ENCODE data around the gene DCAF7.

The DCAF7 gene

GRCh38 chr17:63526861-63527260, 23.4 kb upstream of the DCAF7 start:
- H3K4me3 ChIP-seq (ENCODE audit: low read length) = no peak overlapping the region
- H3K4me1 ChIP-seq (ENCODE audit: insufficient read depth, low read length) = no peaks in the 10 kb centered on the region
- no peak overlapping the region for H3K27ac ChIP-seq (ENCODE audit: low read depth, low read length)
- peaks cover 12% of the 10 kb centered on the region; the same call in 1 of the 2 replicates for H3K27me3 ChIP-seq (ENCODE audit: insufficient read depth, low read length)
- no peaks in the 10 kb centered on the region for H3K36me3 ChIP-seq (ENCODE audit: insufficient read depth, low read length)
- 93% methylated on average over 5 of the region's 5 CpGs for WGBS
- no peak overlapping the region for H3K9ac ChIP-seq (ENCODE audit: low read depth, low read length)
- no peaks in the 10 kb centered on the region for H3K9me3 ChIP-seq (ENCODE audit: insufficient read depth, low read depth, low read length)

DNA sequence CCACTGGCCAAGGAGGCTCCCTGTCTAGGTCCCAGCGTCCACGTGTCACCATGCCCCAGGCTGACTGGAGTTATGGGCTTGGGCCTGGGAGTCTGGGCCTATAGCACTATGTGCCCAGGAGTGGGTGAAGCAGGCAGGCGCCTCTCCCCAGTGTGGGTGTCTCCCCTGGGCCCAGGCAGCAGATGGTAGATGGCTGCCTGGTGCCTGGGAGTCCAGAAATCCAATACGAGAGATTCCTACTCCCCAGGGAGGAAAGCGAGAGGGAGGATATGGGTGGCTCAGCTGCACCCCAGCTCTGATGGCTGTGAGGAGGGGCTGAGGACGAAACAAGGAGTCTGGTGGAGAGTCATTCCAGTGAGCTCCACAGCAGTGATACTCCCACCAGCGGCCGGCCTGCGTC, 22.1 kb upstream of the DCAF7 start:
- no peaks in the 10 kb centered on the region for H3K9me3 ChIP-seq (ENCODE audit: insufficient read depth, low read depth, low read length)

DNA sequence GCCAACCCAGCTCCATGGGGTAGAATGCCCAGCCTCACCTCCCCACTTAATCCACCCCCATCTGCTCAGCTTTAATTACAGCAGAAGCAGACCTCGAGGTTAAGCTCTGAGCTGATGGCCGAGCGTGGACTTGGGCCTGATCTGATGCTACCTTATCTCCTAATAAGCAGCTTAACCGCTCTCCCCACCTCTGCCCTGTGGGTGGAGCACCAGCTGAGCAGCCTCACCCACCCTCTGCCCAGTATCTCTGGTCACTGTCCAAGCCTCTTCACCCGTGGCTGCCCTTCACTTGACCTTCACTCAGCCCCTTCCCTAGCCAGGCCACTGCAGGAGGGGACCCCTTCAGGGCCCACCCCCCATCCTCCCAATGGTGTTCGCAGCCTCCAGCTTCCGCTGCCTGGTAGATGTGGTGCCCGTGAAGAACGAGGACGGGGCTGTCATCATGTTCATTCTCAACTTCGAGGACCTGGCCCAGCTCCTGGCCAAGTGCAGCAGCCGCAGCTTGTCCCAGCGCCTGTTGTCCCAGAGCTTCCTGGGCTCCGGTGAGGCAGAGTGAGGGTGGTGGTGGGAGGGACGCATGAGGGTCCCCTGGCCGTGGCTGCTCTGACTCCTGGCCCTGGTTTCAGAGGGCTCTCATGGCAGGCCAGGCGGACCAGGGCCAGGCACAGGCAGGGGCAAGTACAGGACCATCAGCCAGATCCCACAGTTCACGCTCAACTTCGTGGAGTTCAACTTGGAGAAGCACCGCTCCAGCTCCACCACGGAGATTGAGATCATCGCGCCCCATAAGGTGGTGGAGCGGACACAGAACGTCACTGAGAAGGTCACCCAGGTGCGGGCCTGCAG, 20.3 kb upstream of the DCAF7 start:
- Histone ChIP-seq H3K4me3 (ENCODE audit: low read length) (no peak overlapping the region), H3K27me3 (ENCODE audit: insufficient read depth, low read length) (no peaks in the 10 kb centered on the region; the same call in 1 of the 2 replicates), H3K36me3 (ENCODE audit: insufficient read depth, low read length) (no peaks in the 10 kb centered on the region), H3K9me3 (ENCODE audit: insufficient read depth, low read depth, low read length) (no peaks in the 10 kb centered on the region), H3K27ac (ENCODE audit: low read depth, low read length) (no peak overlapping the region), H3K9ac (ENCODE audit: low read depth, low read length) (no peak overlapping the region), H3K4me1 (ENCODE audit: insufficient read depth, low read length) (no peaks in the 10 kb centered on the region)
- WGBS = 92% methylated on average over 26 of the region's 26 CpGs

More for the DNA sequence above, 22.1 kb upstream of the DCAF7 start:
- Histone ChIP-seq H3K27ac (ENCODE audit: low read depth, low read length) (no peak overlapping the region), H3K4me1 (ENCODE audit: insufficient read depth, low read length) (no peaks in the 10 kb centered on the region), H3K4me3 (ENCODE audit: low read length) (no peak overlapping the region), H3K27me3 (ENCODE audit: insufficient read depth, low read length) (peaks cover 12% of the 10 kb centered on the region; the same call in 1 of the 2 replicates), H3K36me3 (ENCODE audit: insufficient read depth, low read length) (no peaks in the 10 kb centered on the region), H3K9ac (ENCODE audit: low read depth, low read length) (no peak overlapping the region)
- 91% methylated on average over 9 of the region's 9 CpGs for WGBS

DNA sequence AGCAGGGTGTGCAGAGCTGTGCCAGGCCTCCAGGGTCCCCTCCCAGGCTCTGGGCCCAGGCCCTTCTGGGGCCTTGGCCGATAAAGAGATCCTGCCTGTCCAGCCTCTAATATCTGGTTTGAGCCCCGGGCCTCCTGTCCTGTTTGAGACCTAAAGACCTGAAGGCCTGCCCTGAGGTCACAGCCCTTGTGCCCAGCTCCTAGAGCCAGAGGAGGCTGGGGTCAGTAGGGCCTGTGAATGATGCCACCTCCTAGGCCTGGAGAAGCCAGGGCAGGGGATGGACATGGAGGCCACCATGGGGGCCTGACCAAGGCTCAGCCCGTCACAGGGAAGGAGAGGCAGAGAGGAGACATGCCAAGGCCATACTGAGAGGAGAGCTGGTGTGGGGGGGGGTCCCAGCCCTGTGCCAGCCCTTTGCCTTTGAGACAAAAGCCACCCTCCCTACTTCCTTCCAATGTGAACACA, 19.7 kb upstream of the DCAF7 start:
- no peak overlapping the region for H3K9ac ChIP-seq (ENCODE audit: low read depth, low read length)
- H3K9me3 ChIP-seq (ENCODE audit: insufficient read depth, low read depth, low read length) = no peaks in the 10 kb centered on the region
- H3K36me3 ChIP-seq (ENCODE audit: insufficient read depth, low read length) = no peaks in the 10 kb centered on the region
- no peak overlapping the region for H3K27ac ChIP-seq (ENCODE audit: low read depth, low read length)
- WGBS = 92% methylated on average over 3 of the region's 3 CpGs
- no peak overlapping the region for H3K4me3 ChIP-seq (ENCODE audit: low read length)
- H3K4me1 ChIP-seq (ENCODE audit: insufficient read depth, low read length) = no peaks in the 10 kb centered on the region
- no peaks in the 10 kb centered on the region; the same call in 1 of the 2 replicates for H3K27me3 ChIP-seq (ENCODE audit: insufficient read depth, low read length)

DNA sequence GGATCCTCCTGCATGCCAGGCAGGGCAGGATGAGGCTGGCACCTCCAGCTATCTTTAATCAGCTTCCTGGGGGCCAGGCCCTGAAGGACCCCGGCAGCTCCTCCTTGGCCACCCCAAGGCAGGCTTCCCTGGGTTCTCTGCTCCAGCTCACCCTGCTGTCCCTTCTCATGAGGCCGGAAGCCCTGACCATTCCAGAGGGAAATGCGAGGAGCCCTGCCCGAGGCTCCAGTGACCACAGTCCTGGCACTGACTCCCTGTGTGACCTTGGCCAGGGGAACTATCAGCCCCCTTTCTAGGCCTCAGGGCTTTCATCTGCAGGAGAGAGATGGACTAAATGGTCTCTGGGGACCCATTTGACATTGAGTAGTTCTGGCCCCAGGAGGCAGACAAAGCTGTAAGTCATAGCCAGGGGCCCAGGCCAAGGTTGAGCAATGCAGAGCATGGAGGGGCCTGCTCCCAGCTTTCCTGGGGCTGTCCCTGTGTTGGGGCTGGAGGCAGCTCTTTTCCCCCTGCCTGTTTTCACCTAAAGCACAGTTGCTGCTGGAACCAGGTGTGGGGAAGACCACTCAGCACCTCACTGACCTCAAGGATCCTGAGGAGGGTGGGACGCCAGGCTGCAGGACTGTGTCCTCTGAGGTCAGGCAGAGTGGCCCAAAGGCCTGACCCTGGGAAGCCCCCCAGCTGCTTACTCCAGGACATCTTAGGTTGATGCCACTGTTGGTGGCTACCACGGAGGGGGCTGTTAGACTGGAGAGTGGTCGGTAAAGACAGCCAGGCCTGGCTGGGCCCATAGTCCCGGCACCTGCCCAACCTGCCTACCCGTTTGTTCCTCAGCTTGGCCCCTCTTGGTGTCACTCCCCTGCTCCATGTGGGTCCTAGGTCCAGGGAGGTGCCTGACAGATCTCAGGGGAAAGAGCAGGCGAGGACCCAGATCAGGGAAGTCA, 19.0 kb upstream of the DCAF7 start:
- WGBS = 95% methylated on average over 10 of the region's 10 CpGs
- H3K4me1 ChIP-seq (ENCODE audit: insufficient read depth, low read length) = no peaks in the 10 kb centered on the region
- no peaks in the 10 kb centered on the region for H3K36me3 ChIP-seq (ENCODE audit: insufficient read depth, low read length)
- H3K27me3 ChIP-seq (ENCODE audit: insufficient read depth, low read length) = no peaks in the 10 kb centered on the region; the same call in 1 of the 2 replicates
- H3K9ac ChIP-seq (ENCODE audit: low read depth, low read length) = no peak overlapping the region
- no peaks in the 10 kb centered on the region for H3K9me3 ChIP-seq (ENCODE audit: insufficient read depth, low read depth, low read length)
- no peak overlapping the region for H3K27ac ChIP-seq (ENCODE audit: low read depth, low read length)
- no peak overlapping the region for H3K4me3 ChIP-seq (ENCODE audit: low read length)

DNA sequence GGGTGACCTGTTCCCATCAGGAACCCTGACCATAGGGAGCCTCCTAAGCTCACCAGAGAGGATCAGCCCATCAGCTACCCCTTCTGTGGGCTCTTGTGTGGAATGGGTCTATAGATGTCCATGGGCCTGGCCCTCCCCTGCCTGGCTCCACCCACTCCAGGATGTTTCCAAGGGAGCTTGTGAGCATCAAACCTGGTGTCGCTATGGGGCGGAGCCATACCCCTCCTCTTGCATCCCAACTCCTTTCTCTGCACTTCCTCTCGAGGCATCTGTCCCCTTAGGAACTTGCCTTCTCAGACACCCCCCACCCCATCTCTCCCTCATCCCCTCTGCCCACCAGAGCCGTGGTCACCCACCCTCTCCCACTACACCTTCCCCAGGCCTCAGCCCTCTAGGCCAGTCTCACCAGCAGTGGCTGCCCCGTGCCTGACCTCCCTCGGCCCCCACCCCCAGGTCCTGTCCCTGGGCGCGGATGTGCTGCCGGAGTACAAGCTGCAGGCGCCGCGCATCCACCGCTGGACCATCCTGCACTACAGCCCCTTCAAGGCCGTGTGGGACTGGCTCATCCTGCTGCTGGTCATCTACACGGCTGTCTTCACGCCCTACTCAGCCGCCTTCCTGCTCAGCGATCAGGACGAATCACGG, 16.7 kb upstream of the DCAF7 start:
- no peak overlapping the region for H3K27ac ChIP-seq (ENCODE audit: low read depth, low read length)
- no peaks in the 10 kb centered on the region for H3K9me3 ChIP-seq (ENCODE audit: insufficient read depth, low read depth, low read length)
- H3K9ac ChIP-seq (ENCODE audit: low read depth, low read length) = no peak overlapping the region
- H3K36me3 ChIP-seq (ENCODE audit: insufficient read depth, low read length) = no peaks in the 10 kb centered on the region
- peaks cover 17% of the 10 kb centered on the region for H3K27me3 ChIP-seq (ENCODE audit: insufficient read depth, low read length)
- H3K4me3 ChIP-seq (ENCODE audit: low read length) = no peak overlapping the region
- no peaks in the 10 kb centered on the region for H3K4me1 ChIP-seq (ENCODE audit: insufficient read depth, low read length)
- WGBS = 92% methylated on average over 20 of the region's 20 CpGs

- H3K36me3 ChIP-seq (ENCODE audit: insufficient read depth, low read length) = no peaks in the 10 kb centered on the region
- no peak overlapping the region for H3K9ac ChIP-seq (ENCODE audit: low read depth, low read length)
- H3K4me1 ChIP-seq (ENCODE audit: insufficient read depth, low read length) = no peaks in the 10 kb centered on the region
- 95% methylated on average over 17 of the region's 17 CpGs for WGBS
- H3K27ac ChIP-seq (ENCODE audit: low read depth, low read length) = no peak overlapping the region
- H3K4me3 ChIP-seq (ENCODE audit: low read length) = no peak overlapping the region
- H3K27me3 ChIP-seq (ENCODE audit: insufficient read depth, low read length) = peaks cover 22% of the 10 kb centered on the region
- H3K9me3 ChIP-seq (ENCODE audit: insufficient read depth, low read depth, low read length) = no peaks in the 10 kb centered on the region
Measured at GRCh38 chr17:63534078-63534570, 16.2 kb upstream of the DCAF7 start.

- H3K9me3 ChIP-seq (ENCODE audit: insufficient read depth, low read depth, low read length) = no peaks in the 10 kb centered on the region
- H3K36me3 ChIP-seq (ENCODE audit: insufficient read depth, low read length) = no peaks in the 10 kb centered on the region
- peaks cover 30% of the 10 kb centered on the region for H3K27me3 ChIP-seq (ENCODE audit: insufficient read depth, low read length)
- H3K27ac ChIP-seq (ENCODE audit: low read depth, low read length) = no peak overlapping the region
- no peak overlapping the region for H3K4me3 ChIP-seq (ENCODE audit: low read length)
- H3K9ac ChIP-seq (ENCODE audit: low read depth, low read length) = no peak overlapping the region
- WGBS = 90% methylated on average over 13 of the region's 13 CpGs
- no peaks in the 10 kb centered on the region for H3K4me1 ChIP-seq (ENCODE audit: insufficient read depth, low read length)
Measured at GRCh38 chr17:63534816-63535455, 15.3 kb upstream of the DCAF7 start.

GRCh38 chr17:63535640-63536039, 14.6 kb upstream of the DCAF7 start:
- no peaks in the 10 kb centered on the region for H3K4me1 ChIP-seq (ENCODE audit: insufficient read depth, low read length)
- no peaks in the 10 kb centered on the region for H3K36me3 ChIP-seq (ENCODE audit: insufficient read depth, low read length)
- no peak overlapping the region for H3K4me3 ChIP-seq (ENCODE audit: low read length)
- no peaks in the 10 kb centered on the region for H3K9me3 ChIP-seq (ENCODE audit: insufficient read depth, low read depth, low read length)
- no peak overlapping the region for H3K9ac ChIP-seq (ENCODE audit: low read depth, low read length)
- H3K27ac ChIP-seq (ENCODE audit: low read depth, low read length) = no peak overlapping the region
- H3K27me3 ChIP-seq (ENCODE audit: insufficient read depth, low read length) = peaks cover 30% of the 10 kb centered on the region
- 96% methylated on average over 24 of the region's 24 CpGs for WGBS

GRCh38 chr17:63537001-63537400, 13.3 kb upstream of the DCAF7 start:
- 91% methylated on average over 4 of the region's 4 CpGs for WGBS
- H3K4me1 ChIP-seq (ENCODE audit: insufficient read depth, low read length) = no peaks in the 10 kb centered on the region

More at GRCh38 chr17:63537001-63537400, 13.3 kb upstream of the DCAF7 start:
- Histone ChIP-seq H3K9me3 (ENCODE audit: insufficient read depth, low read depth, low read length) (no peaks in the 10 kb centered on the region), H3K27ac (ENCODE audit: low read depth, low read length) (no peak overlapping the region), H3K36me3 (ENCODE audit: insufficient read depth, low read length) (no peaks in the 10 kb centered on the region), H3K9ac (ENCODE audit: low read depth, low read length) (no peak overlapping the region), H3K27me3 (ENCODE audit: insufficient read depth, low read length) (peaks cover 30% of the 10 kb centered on the region), H3K4me3 (ENCODE audit: low read length) (no peak overlapping the region)

Data from HUES64 (cell line).